HG03280 (cell line): ENCODE measurements around the gene KDM5B.
"Not testable (repeated sequence)": the region's sequence is repeated elsewhere in the genome, so short reads cannot be mapped to it uniquely, and the experiment has no call there.

Source experiments
- ATAC-seq: cut with Tn5 transposase; IDR thresholded peaks from one replicate; pipeline ENCODE4 v1.9.1; 2021; ENCODE audit warnings: mild to moderate bottlenecking, moderate library complexity; ENCODE audit not compliant: unreplicated experiment

KDM5B gene

GRCh38 chr1:202807926-202808757 is at the start of gene KDM5B:
TSS of gene KDM5B (minus strand) at chr1:202808421. CDS start at chr1:202808305, 116 bp downstream.
- ATAC-seq: no peak

GRCh38 chr1:202857136-202857610 is 49.0 kb upstream of the KDM5B start:
- ATAC-seq: no peak

- no peak for ATAC-seq
These were observed 47.8 kb upstream of the KDM5B start for GRCh38 chr1:202856014-202856413.

DNA sequence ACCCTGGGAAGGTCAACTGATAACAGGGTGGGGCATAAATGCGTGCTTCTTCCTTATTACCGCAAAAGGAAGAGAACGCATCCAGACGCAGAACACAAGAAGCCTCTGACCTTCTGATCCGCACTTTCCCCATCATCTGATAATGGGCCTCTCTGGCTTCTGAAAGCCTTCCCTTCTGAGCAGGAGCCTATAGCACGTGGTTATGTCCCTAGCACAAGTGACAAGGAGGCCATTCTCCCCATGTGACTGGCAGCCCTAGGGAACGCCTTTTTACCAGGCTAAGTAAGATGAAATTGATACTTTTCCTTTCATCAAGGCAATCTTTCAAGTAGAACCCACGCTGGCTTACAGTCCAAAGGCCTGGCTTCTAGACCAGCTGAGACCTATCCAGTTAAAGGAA is 46.6 kb upstream of the KDM5B start:
- ATAC-seq: no peak

GRCh38 chr1:202852163-202852904 is 44.1 kb upstream of the KDM5B start:
- no peak for ATAC-seq

DNA sequence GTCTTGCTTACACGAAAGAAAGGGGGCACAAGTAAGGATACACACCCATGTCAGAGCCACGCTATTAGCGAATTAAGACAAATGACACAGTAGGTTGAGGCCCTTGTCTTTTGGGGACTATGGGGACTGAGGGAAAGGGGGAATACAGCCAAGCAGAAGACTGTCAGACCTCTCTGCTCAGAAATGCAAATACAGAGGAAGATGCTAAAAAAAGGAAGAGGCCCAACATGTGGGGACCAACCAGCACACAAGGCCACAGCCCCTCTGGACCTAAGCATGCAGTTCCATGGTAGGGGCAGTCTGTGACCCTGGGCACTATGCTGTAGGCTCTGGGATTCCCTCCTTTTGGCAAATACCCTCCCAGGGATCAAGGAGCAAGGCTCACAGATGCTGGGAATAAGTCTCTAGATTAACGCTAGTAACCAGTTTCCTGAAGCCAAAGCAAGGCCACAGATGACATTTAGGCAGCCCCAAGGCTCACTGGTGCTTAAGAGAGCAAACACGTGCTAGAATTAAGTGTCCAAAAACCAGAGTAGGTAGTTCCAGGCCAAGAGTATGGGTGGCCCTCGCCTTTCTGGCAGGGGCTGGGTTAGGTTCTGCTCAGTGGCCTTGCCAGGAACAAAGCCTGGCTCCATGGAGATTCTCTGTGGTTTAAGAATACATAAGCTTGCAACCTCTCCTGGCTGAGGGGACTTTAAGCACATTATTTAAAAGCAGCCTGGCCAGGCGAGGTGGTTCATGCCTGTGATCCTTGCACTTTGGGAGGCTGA is 42.6 kb upstream of the KDM5B start:
- no peak for ATAC-seq

DNA sequence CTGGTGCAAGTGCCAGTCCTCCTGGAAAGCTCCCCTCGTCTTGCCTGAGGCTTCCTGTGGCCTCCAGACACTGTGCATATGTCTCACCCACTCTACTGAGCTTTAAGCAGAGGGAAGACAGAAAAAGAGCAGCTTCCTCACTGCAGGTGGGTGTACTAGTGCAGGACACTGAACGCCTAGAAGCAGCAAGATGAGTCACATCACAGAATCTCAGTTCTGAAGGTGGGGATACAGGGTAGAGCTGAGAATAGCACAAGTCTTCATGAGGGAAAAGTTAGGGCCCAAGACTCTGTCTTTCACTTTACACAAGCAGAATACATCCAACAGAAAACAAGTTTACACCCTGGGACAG is 39.9 kb upstream of the KDM5B start:
- peak; percentile 81 for ATAC-seq

DNA sequence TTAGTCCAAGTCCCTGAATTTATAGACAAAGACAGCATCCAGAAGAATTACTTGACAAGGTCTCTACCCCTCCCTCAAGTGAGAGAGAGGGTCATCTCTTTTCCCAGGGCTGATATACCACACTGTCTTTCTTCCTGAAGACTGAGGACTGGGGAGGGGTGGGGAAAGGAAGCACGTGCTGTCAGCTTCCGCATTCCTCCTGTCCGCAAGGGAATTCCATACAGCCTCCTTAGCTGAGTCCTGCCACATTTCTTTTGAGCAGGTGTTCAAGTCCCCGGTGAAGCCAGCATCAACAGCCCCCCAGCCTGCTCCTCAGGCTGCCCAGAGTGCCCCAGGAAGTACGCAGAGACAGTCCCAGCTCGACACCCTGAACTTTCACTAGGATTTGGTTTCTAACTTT is 36.7 kb upstream of the KDM5B start:
- ATAC-seq: no peak

DNA sequence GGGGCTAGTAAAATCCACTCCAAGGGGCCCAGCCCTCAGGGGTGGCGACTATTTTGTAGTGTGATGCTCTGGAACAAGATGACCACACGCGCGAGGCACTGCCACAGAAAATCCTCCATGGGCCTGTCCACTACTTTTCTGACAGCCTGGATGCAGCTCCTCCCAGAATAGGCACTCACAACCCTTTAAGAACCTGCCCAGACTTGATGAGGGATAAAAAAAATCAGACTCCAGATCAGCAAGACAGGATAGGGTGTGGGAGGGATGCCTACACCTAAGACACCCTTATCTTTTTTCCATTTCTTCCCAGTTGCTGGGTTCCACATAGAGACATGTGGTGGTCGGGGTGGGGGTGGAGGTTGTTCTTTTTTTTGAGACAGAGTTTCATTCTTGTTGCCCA is 36.0 kb upstream of the KDM5B start:
- no peak for ATAC-seq

DNA sequence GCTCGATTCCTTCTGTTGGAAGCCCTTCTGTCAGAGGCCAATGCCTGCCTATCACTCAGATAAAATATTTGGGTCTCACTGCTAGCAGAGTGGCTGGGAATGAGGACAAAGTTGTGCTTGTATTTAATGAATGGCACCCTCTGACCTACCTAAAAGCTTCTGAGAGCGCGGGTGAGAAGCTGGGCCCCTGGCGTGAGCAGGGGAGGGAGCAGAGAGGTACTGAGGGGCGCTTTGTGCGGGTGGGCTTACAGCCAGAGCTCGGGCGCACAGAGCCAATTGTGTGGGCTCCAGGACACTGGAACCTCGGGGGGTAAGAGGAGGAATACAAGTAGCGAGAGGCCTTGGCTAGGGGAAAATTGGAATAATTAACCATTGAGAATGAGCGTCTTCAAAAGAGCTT is 34.9 kb upstream of the KDM5B start:
- no peak for ATAC-seq

DNA sequence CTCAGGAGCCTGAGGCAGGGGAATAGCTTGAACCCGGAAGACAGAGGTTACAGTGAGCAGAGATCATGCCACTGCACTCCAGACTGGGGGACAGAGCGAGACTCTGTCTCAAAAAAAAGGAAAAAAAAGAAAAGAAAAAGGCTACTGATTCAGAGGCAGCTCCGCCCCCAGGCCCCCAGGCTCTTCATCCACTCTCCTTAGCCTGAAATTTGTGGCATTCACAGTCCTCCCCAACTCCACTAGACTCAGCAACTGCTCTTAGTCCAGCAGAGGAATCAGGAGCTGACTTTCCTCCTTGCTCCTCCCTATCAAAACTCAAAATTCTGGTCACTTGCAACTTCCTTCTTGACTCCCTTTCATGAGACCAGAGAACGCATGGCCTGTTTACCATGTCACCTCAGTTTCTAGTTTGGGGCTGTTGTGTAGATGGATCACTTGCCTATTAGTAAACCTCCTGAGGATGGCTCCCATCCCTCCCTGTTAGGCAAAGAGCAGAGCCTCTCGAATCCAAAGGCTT is 29.6 kb upstream of the KDM5B start:
- no peak for ATAC-seq

DNA sequence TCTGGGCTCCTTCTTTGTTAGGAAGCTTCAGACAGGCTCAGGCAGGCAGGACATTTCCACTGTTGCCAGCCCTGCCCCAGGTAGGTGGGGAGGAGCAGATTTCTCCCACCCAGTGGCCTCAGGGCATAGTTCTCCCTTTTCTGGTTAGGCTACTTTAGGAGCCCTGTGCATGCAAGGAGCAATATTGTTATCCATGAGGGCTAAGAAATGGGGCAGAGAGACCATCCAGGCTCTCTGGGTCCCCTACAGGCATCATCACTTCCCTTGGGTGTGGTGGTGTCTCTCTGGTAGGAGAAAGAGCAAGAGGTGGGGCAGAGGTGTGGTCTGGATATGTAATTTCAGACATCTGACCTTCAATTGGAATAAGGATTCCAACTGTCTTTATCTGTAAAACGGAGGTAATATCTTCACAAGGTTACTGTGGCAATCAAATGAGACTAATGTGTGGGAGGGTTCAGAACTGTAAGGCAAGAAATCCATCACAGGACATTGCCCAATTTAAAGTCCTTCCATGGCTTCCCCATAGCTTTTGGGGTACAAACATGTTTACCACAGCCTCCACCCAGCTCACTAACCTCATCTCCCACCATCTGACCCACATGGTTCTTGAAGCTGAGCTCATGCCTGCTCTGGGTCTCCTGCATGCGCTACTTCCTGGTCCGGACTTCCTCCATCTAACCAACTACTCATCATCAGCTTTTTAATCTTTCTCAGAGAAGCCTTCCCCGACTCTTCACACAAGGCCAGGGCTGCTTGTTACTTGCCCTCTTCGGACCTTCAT is 28.6 kb upstream of the KDM5B start:
- ATAC-seq: no peak

- ATAC-seq: no peak
These were observed 27.4 kb upstream of the KDM5B start for GRCh38 chr1:202835548-202836072.

- ATAC-seq: no peak
These were observed 26.7 kb upstream of the KDM5B start for GRCh38 chr1:202834771-202835547.

- ATAC-seq: no peak
These were observed 23.7 kb upstream of the KDM5B start for GRCh38 chr1:202831906-202832305.

GRCh38 chr1:202829223-202829622 is 21.0 kb upstream of the KDM5B start:
- ATAC-seq: not testable (repeated sequence)

DNA sequence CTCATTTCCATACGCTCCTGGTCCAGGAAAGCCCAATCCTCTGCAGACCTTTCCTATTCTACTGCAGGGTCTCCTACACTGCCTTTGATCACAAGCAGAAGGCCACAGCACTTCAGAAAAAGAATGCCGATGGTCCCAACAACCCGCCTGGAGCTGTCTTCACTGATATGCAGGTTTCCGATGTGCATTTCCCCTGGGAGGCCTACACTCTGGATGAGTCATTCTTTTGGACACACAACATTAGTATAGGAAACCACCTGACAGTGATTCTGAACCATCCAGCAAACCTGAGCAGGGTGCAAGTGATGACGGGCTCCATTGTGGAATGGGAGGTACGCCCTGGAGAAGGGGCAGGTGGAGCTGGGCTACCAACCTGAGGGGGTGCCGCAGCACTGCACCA is 17.5 kb upstream of the KDM5B start:
- no peak for ATAC-seq

GRCh38 chr1:202821467-202821866 is 13.2 kb upstream of the KDM5B start:
- ATAC-seq: no peak

GRCh38 chr1:202818819-202819218 is 10.6 kb upstream of the KDM5B start:
- ATAC-seq: no peak
